Cerebellar nuclear complex (tissue), 1 donor: ENCODE results near the gene SP2.

Experiments used
- DNase-seq, 2 experiments: peaks; one replicate each; lab custom pipeline; 2025; lab: John Stamatoyannopoulos, UW

Gene SP2

GRCh38 chr17:47973541-47973940, 77.5 kb downstream of the SP2 start:
- no peak for DNase-seq

GRCh38 chr17:47975189-47975822, 79.3 kb downstream of the SP2 start:
- DNase-seq = no peak

GRCh38 chr17:47975823-47976205, 79.8 kb downstream of the SP2 start:
- no peak for DNase-seq

- no peak for DNase-seq
Measured at GRCh38 chr17:47978324-47978723, 82.3 kb downstream of the SP2 start.
